NCI-H2171 treated with DMSO at 0.1 percent for 48 hours (cell line): Measurements from ENCODE around the gene UMODL1.
"Not testable (repeated sequence)": the region's sequence is repeated elsewhere in the genome, so short reads cannot be mapped to it uniquely, and the experiment has no call there.

Source experiments
- DNase-seq: peaks from one replicate; lab custom pipeline; 2025; lab: John Stamatoyannopoulos, UW

Gene UMODL1

GRCh38 chr21:42059141-42059540 is 12.0 kb upstream of the UMODL1 start:
- DNase-seq: no peak

GRCh38 chr21:42059721-42060120 is 11.4 kb upstream of the UMODL1 start:
- DNase-seq: no peak

GRCh38 chr21:42060166-42060565 is 11.0 kb upstream of the UMODL1 start:
- no peak for DNase-seq

- DNase-seq: no peak
Measured at GRCh38 chr21:42061195-42061985, 9.7 kb upstream of the UMODL1 start.

GRCh38 chr21:42061986-42062235 is 9.2 kb upstream of the UMODL1 start:
- no peak for DNase-seq

GRCh38 chr21:42062236-42063022 is 8.7 kb upstream of the UMODL1 start:
- peak; percentile 18 for DNase-seq

GRCh38 chr21:42063191-42063570 is 7.9 kb upstream of the UMODL1 start:
- DNase-seq: no peak

GRCh38 chr21:42063571-42064521 is 7.3 kb upstream of the UMODL1 start:
- no peak for DNase-seq

GRCh38 chr21:42066521-42066920 is 4.6 kb upstream of the UMODL1 start:
- peak; percentile 46 for DNase-seq

GRCh38 chr21:42067531-42068255 is 3.4 kb upstream of the UMODL1 start:
- DNase-seq: no peak

GRCh38 chr21:42068256-42068545 is 2.9 kb upstream of the UMODL1 start:
- DNase-seq: no peak

GRCh38 chr21:42068592-42068991 is 2.5 kb upstream of the UMODL1 start:
- DNase-seq: no peak

- no peak for DNase-seq
Measured at GRCh38 chr21:42069327-42069726, 1.8 kb upstream of the UMODL1 start.

- no peak for DNase-seq
Measured at GRCh38 chr21:42069843-42070242, 1.3 kb upstream of the UMODL1 start.

GRCh38 chr21:42073145-42074099 is 2.3 kb downstream of the UMODL1 start:
- DNase-seq: no peak

- no peak for DNase-seq
Measured at GRCh38 chr21:42075686-42076471, 4.8 kb downstream of the UMODL1 start.

GRCh38 chr21:42077685-42078238 is 6.6 kb downstream of the UMODL1 start:
- DNase-seq: not testable (repeated sequence)

- DNase-seq: not testable (repeated sequence)
Measured at GRCh38 chr21:42078247-42079007, 7.3 kb downstream of the UMODL1 start.
